Choroid plexus epithelial cell (primary cell): ENCODE data around the gene MYO1D.
A peak's percentile ranks its signal among the peaks of the same experiment; 100 is the strongest.

Experiments used
- DNase-seq: peaks from one replicate; pipeline ENCODE4 v3.0.0-alpha.2; 2010; ENCODE audit warnings: low read depth
- H3K4me3 ChIP-seq: 2 replicates; pipeline ENCODE4 v1.5.1; 2011; ENCODE audit warnings: low read depth, mild to moderate bottlenecking, control low read depth, low read length, moderate library complexity
- CTCF ChIP-seq: conservative IDR thresholded peaks from 2 replicates; pipeline ENCODE4 v1.5.1; 2011; ENCODE audit warnings: low read depth, mild to moderate bottlenecking, control low read depth, inconsistent platforms, low read length, moderate library complexity

The MYO1D gene

GRCh38 chr17:32783602-32784001, 93.3 kb downstream of the MYO1D start:
- DNase-seq: peak; percentile 83
- peak; percentile 65 for TF ChIP-seq CTCF
- H3K4me3 ChIP-seq: no peak overlapping the region

GRCh38 chr17:32780721-32781120, 96.2 kb downstream of the MYO1D start:
- no peak for DNase-seq
- H3K4me3 ChIP-seq: no peak overlapping the region
- TF ChIP-seq CTCF: no peak

- no peak for DNase-seq
- H3K4me3 ChIP-seq: no peak overlapping the region
- TF ChIP-seq CTCF: no peak
These were observed 99.0 kb downstream of the MYO1D start for GRCh38 chr17:32777922-32778321.

GRCh38 chr17:32777436-32777835, 99.5 kb downstream of the MYO1D start:
- no peak overlapping the region for H3K4me3 ChIP-seq
- TF ChIP-seq CTCF: no peak
- peak; percentile 34 for DNase-seq

- no peak overlapping the region for H3K4me3 ChIP-seq
- no peak for TF ChIP-seq CTCF
- DNase-seq: no peak
These were observed 102.2 kb downstream of the MYO1D start for GRCh38 chr17:32774695-32775084.

GRCh38 chr17:32773856-32774694, 102.8 kb downstream of the MYO1D start:
- H3K4me3 ChIP-seq: no peak overlapping the region
- DNase-seq: no peak
- TF ChIP-seq CTCF: no peak

- DNase-seq: no peak
- TF ChIP-seq CTCF: no peak
- H3K4me3 ChIP-seq: no peak overlapping the region
These were observed 104.4 kb downstream of the MYO1D start for GRCh38 chr17:32772453-32773025.
